SK-N-SH (cell line): ENCODE results near the gene CARM1. TPM values are rescaled to one million over a fixed set of nuclear protein-coding genes. Genes with fewer than 3 reads are reported as not detected.

Experiments used
- CTCF ChIA-PET: fragments of 300-600, 350-600 bp; formaldehyde crosslinking; extraction: SDS; loops from one replicate; lab custom pipeline; 2021; lab: Yijun Ruan, JAX
- POLR2A ChIA-PET: fragments of 350-600 bp; sonication (Branson Sonifier 250); formaldehyde crosslinking; extraction: SDS; loops from one replicate; lab custom pipeline; 2020; ENCODE audit warnings: antibody characterized with exemption, inconsistent platforms; lab: Yijun Ruan, JAX
- DNase-seq: peaks from one replicate; pipeline ENCODE4 v3.0.0; 2012
- H2AFZ ChIP-seq: fragments of 200-600 bp; sonication (generic); 2 replicates; pipeline ENCODE4 v1.8.1; 2016; ENCODE audit warnings: antibody characterized with exemption, mild to moderate bottlenecking, low read depth
- H3F3A ChIP-seq: fragments of 200-600 bp; sonication (generic); replicated peaks from 2 replicates; pipeline ENCODE3; 2016; ENCODE audit warnings: antibody characterized with exemption, mild to moderate bottlenecking; ENCODE audit not compliant: insufficient read depth
- H3K27ac ChIP-seq, 2 experiments: fragments of 200-500 bp in 1 of 2; fragments of 200-600 bp in 1 of 2; sonication (Bioruptor generic) in 1 of 2; sonication (generic), shearing (Covaris generic) in 1 of 2; 2 replicates each; pipeline versions ENCODE4 v1.5.1 to v1.6.1; 2014 to 2016; ENCODE audit warnings: low read depth in 2 of 2, inconsistent platforms in 1 of 2, low read length in 1 of 2, mild to moderate bottlenecking in 1 of 2, mixed read lengths in 1 of 2
- H3K27me3 ChIP-seq: fragments of 200-600 bp; sonication (generic), shearing (Covaris generic); 2 replicates; pipeline ENCODE4 v1.6.1; 2016; ENCODE audit warnings: mixed run types; ENCODE audit not compliant: insufficient read depth
- H3K36me3 ChIP-seq, 2 experiments: fragments of 200-500 bp in 1 of 2; fragments of 200-600 bp in 1 of 2; sonication (Bioruptor generic) in 1 of 2; sonication (generic) in 1 of 2; replicated peaks in 1 of 2; 2 replicates each; pipeline versions ENCODE3 to v1.5.1; 2014 to 2016; ENCODE audit warnings: low read length in 1 of 2, mild to moderate bottlenecking in 1 of 2; ENCODE audit not compliant: insufficient read depth in 2 of 2, control insufficient read depth in 1 of 2
- H3K4me1 ChIP-seq, 2 experiments: fragments of 200-500 bp in 1 of 2; fragments of 200-600 bp in 1 of 2; sonication (Bioruptor generic) in 1 of 2; sonication (generic), shearing (Covaris generic) in 1 of 2; 2 replicates each; pipeline versions ENCODE4 v1.5.1 to v1.6.1; 2014 to 2016; ENCODE audit warnings: low read depth in 1 of 2, low read length in 1 of 2, mixed run types in 1 of 2; ENCODE audit not compliant: insufficient read depth in 2 of 2, control insufficient read depth in 1 of 2
- H3K4me2 ChIP-seq: fragments of 200-600 bp; sonication (generic), shearing (Covaris generic); 2 replicates; pipeline ENCODE4 v1.6.1; 2017; ENCODE audit warnings: mixed run types
- H3K4me3 ChIP-seq, 2 experiments: fragments of 200-500 bp in 1 of 2; fragments of 200-600 bp in 1 of 2; sonication (Bioruptor generic) in 1 of 2; sonication (generic), shearing (Covaris generic) in 1 of 2; 2 replicates each; pipeline versions ENCODE4 v1.5.1 to v1.8.1; 2014 to 2016; ENCODE audit warnings: low read depth in 2 of 2, inconsistent platforms in 1 of 2, low read length in 1 of 2, mild to moderate bottlenecking in 1 of 2, mixed read lengths in 1 of 2, moderate library complexity in 1 of 2
- H3K79me2 ChIP-seq: fragments of 200-600 bp; sonication (generic); 2 replicates; pipeline ENCODE4 v1.8.1; 2017; ENCODE audit warnings: mild to moderate bottlenecking; ENCODE audit not compliant: insufficient read depth
- H3K9ac ChIP-seq: fragments of 200-600 bp; sonication (generic); 2 replicates; pipeline ENCODE4 v1.6.1; 2017; ENCODE audit warnings: mixed run types
- H3K9me2 ChIP-seq: fragments of 200-600 bp; sonication (generic); 2 replicates; pipeline ENCODE4 v1.6.1; 2017; ENCODE audit warnings: mixed run types
- H3K9me3 ChIP-seq: fragments of 200-600 bp; sonication (generic); 2 replicates; pipeline ENCODE4 v1.6.1; 2017; ENCODE audit warnings: mixed run types, mild to moderate bottlenecking, moderate library complexity
- H4K20me1 ChIP-seq: fragments of 200-600 bp; sonication (generic); 2 replicates; pipeline ENCODE4 v1.6.1; 2017; ENCODE audit warnings: mild to moderate bottlenecking, mixed run types; ENCODE audit not compliant: insufficient read depth
- CTCF ChIP-seq: fragments of 200-600 bp; sonication (generic); IDR thresholded peaks from 2 replicates; pipeline ENCODE4 v1.6.1; 2017; ENCODE audit warnings: antibody characterized with exemption, mild to moderate bottlenecking, moderate library complexity
- EP300 ChIP-seq, 2 experiments: IDR thresholded peaks; 2 replicates each; pipeline versions ENCODE4 v1.4.0 to v1.6.1; 2012; ENCODE audit warnings: borderline replicate concordance in 1 of 2, low read depth in 1 of 2, low read length in 1 of 2
- FOSL2 ChIP-seq: IDR thresholded peaks from 2 replicates; pipeline ENCODE4 v1.4.0; 2012; ENCODE audit warnings: low read depth, mild to moderate bottlenecking, moderate library complexity, borderline replicate concordance
- GABPA ChIP-seq: IDR thresholded peaks from 2 replicates; pipeline ENCODE4 v1.4.0; 2012; ENCODE audit warnings: low read depth, mild to moderate bottlenecking
- IRF3 ChIP-seq: fragments of 150-350 bp; IDR thresholded peaks from 2 replicates; pipeline ENCODE4 v1.6.1; 2016; ENCODE audit warnings: mild to moderate bottlenecking, low read depth, low read length
- JUND ChIP-seq: IDR thresholded peaks from 2 replicates; pipeline ENCODE4 v1.4.0; 2012
- MAX ChIP-seq: IDR thresholded peaks from 2 replicates; pipeline ENCODE4 v1.4.0; 2012; ENCODE audit warnings: low read depth
- MEF2A ChIP-seq: IDR thresholded peaks from 2 replicates; pipeline ENCODE4 v1.4.0; 2012; ENCODE audit warnings: low read depth, borderline replicate concordance
- NRF1 ChIP-seq: IDR thresholded peaks from 2 replicates; pipeline ENCODE4 v1.6.1; 2012; ENCODE audit warnings: low read depth, mild to moderate bottlenecking, low read length
- RAD21 ChIP-seq: IDR thresholded peaks from 2 replicates; pipeline ENCODE4 v1.6.1; 2012; ENCODE audit warnings: mild to moderate bottlenecking, low read length
- RFX5 ChIP-seq: IDR thresholded peaks from 2 replicates; pipeline ENCODE4 v1.6.1; 2012; ENCODE audit warnings: mild to moderate bottlenecking, improper control_type of control experiment, low read length
- TEAD4 ChIP-seq: IDR thresholded peaks from 2 replicates; pipeline ENCODE4 v1.4.0; 2012; ENCODE audit warnings: mild to moderate bottlenecking, borderline replicate concordance; ENCODE audit not compliant: insufficient read depth
- YY1 ChIP-seq: IDR thresholded peaks from 2 replicates; pipeline ENCODE4 v1.4.0; 2012; ENCODE audit warnings: low read depth, mild to moderate bottlenecking
- ZBTB33 ChIP-seq: IDR thresholded peaks from 2 replicates; pipeline ENCODE4 v1.4.0; 2012; ENCODE audit warnings: low read depth, borderline replicate concordance
- WGBS: methylation state at CpG from one replicate; pipeline ENCODE4 v1.1.6; 2017; ENCODE audit warnings: low lambda C conversion rate; 5-methylcytosine and 5-hydroxymethylcytosine counted together
- polyA plus RNA-seq, 3 experiments: library from polyadenylated mRNA; depleted of rRNA; stranded (reverse); fragments of >200 nt; gene quantifications; 2 replicates each; pipeline ENCODE4 v1.2.3, GENCODE V29; 2012

Gene CARM1
- polyA plus RNA-seq, 1 of the 3 experiments (the other 2 are of a cell fraction), result 62.2 TPM

GRCh38 chr19:10935371-10936059, 64.2 kb downstream of the CARM1 start:
- Histone ChIP-seq H3K9me3 (no peaks in the 10 kb centered on the region), H3F3A (peaks cover 18% of the 10 kb centered on the region), H2AFZ (no peak overlapping the region), H3K36me3 (peaks cover 0 to 14% of the 10 kb centered on the region in 2 experiments), H3K4me2 (no peak overlapping the region), H4K20me1 (no peaks in the 10 kb centered on the region), H3K4me3 (no peak overlapping the region), H3K27ac (no peak overlapping the region), H3K9me2 (no peaks in the 10 kb centered on the region), H3K27me3 (no peaks in the 10 kb centered on the region), H3K9ac (no peak overlapping the region), H3K79me2 (peaks cover 27% of the 10 kb centered on the region), H3K4me1 (peaks cover 0 to 8% of the 10 kb centered on the region in 2 experiments; a peak in 2 of 4 replicates)
- POLR2A ChIA-PET, result no interaction called here
- TF ChIP-seq FOSL2 (no peak), GABPA (no peak), RAD21 (no peak), NRF1 (no peak), CTCF (no peak), IRF3 (no peak), ZBTB33 (no peak), MEF2A (no peak), MAX (no peak), YY1 (no peak), RFX5 (no peak), JUND (no peak), EP300 (IDR thresholded peaks at IDR 0.05; ENCODE audit: borderline replicate concordance in 1 of 2, low read depth in 1 of 2, low read length in 1 of 2) (no peak), TEAD4 (no peak)
- no peak for DNase-seq
- 96% methylated on average over 6 of the region's 9 CpGs for WGBS
- CTCF ChIA-PET, result interaction anchor here (0.7 to 3.1 kb wide), 32 partner anchors 8 to 698 kb away, joined by 3 to 20 read pairs (median 5); partner anchors contain the start of gene SMARCA4
